ENCODE results near the gene DENND4C. TPM values are rescaled to one million over a fixed set of nuclear protein-coding genes. Genes with fewer than 3 reads are reported as not detected.

The DENND4C gene
- total RNA-seq, 2 experiments from 2014 or later: 18.8 to 28.6 TPM

GRCh38 chr9:19373527-19373926 lies 143.0 kb downstream of the DENND4C start:
- Histone ChIP-seq H3K36me3 (ENCODE audit: insufficient read depth, low read length) (peaks cover 67% of the 10 kb centered on the region), H2AFZ (ENCODE audit: low read length) (no peak overlapping the region), H3K27ac (ENCODE audit: low read depth, low read length, poor library complexity, severe bottlenecking) (no peak overlapping the region), H3K4me2 (ENCODE audit: low read length) (no peak overlapping the region), H3K79me2 (ENCODE audit: insufficient read depth, low read depth, low read length) (peaks cover 26% of the 10 kb centered on the region), H4K20me1 (ENCODE audit: insufficient read depth, low read length) (peaks cover 41% of the 10 kb centered on the region), H3K9me3 (ENCODE audit: low read length) (no peaks in the 10 kb centered on the region), H3K9me2 (ENCODE audit: insufficient read depth, low read length) (no peaks in the 10 kb centered on the region), H3K4me1 (ENCODE audit: insufficient read depth, low read length, poor library complexity, severe bottlenecking) (peaks cover 30% of the 10 kb centered on the region), H3K4me3 (ENCODE audit: low read depth, low read length, poor library complexity, severe bottlenecking) (no peak overlapping the region)
- ChIA-PET POLR2A (interaction anchor here (0.9 to 1.0 kb wide), 2 partner anchors 40 to 323 kb away, joined by 3 read pairs; no protein-coding TSS in a partner anchor), CTCF (ENCODE audit: unreplicated experiment) (no interaction called here)
- TF ChIP-seq CTCF (conservative IDR thresholded peaks at IDR 0.05; ENCODE audit: low read length): no peak
- TF ChIP-seq EZH2phosphoT487 (IDR thresholded peaks at IDR 0.05; ENCODE audit: borderline replicate concordance, low read depth, low read length): no peak
- intact Hi-C loops (cut with micrococcal nuclease; ENCODE audit: unreplicated experiment): loop anchor here (2.0 kb wide), 1 partner anchor 143 kb away; the partner anchor contains the start of gene DENND4C
- no TSS peak for BruUV-seq (replicated peaks)
- DNase-seq (ENCODE audit: low spot score): no peak

GRCh38 chr9:19375538-19375937 lies 145.0 kb downstream of the DENND4C start:
- ChIA-PET CTCF (ENCODE audit: unreplicated experiment) (interaction anchor here (0.5 kb wide), 1 partner anchor 202 kb away, joined by 3 read pairs; no protein-coding TSS in a partner anchor), POLR2A (interaction anchor here (1.0 kb wide), 2 partner anchors 16 to 19 kb away, joined by 3 read pairs; no protein-coding TSS in a partner anchor)
- no TSS peak for BruUV-seq (replicated peaks)
- H3K79me2 ChIP-seq (ENCODE audit: insufficient read depth, low read depth, low read length): peaks cover 42% of the 10 kb centered on the region
- no peak overlapping the region for H3K4me3 ChIP-seq (ENCODE audit: low read depth, low read length, poor library complexity, severe bottlenecking)
- intact Hi-C loops (cut with micrococcal nuclease; ENCODE audit: unreplicated experiment): no loop called here
- no peak for DNase-seq (ENCODE audit: low spot score)
- 0 out of 2 replicates have a peak overlapping the region, but pooled peaks have one; percentile 93 for H3K4me2 ChIP-seq (ENCODE audit: low read length)
- H4K20me1 ChIP-seq (ENCODE audit: insufficient read depth, low read length): peaks cover 50% of the 10 kb centered on the region
- peaks cover 30% of the 10 kb centered on the region for H3K4me1 ChIP-seq (ENCODE audit: insufficient read depth, low read length, poor library complexity, severe bottlenecking)
- no peaks in the 10 kb centered on the region for H3K9me3 ChIP-seq (ENCODE audit: low read length)
- TF ChIP-seq EZH2phosphoT487 (IDR thresholded peaks at IDR 0.05; ENCODE audit: borderline replicate concordance, low read depth, low read length) (no peak), CTCF (conservative IDR thresholded peaks at IDR 0.05; ENCODE audit: low read length) (no peak)
- H3K9me2 ChIP-seq (ENCODE audit: insufficient read depth, low read length): no peaks in the 10 kb centered on the region
- H3K36me3 ChIP-seq (ENCODE audit: insufficient read depth, low read length): peaks cover 79% of the 10 kb centered on the region
- H3K27ac ChIP-seq (ENCODE audit: low read depth, low read length, poor library complexity, severe bottlenecking): peak overlapping the region; percentile 4
- no peak overlapping the region for H2AFZ ChIP-seq (ENCODE audit: low read length)

GRCh38 chr9:19376931-19377330 lies 146.4 kb downstream of the DENND4C start:
- TF ChIP-seq CTCF (conservative IDR thresholded peaks at IDR 0.05; ENCODE audit: low read length): no peak
- no peak for TF ChIP-seq EZH2phosphoT487 (IDR thresholded peaks at IDR 0.05; ENCODE audit: borderline replicate concordance, low read depth, low read length)
- intact Hi-C loops (cut with micrococcal nuclease; ENCODE audit: unreplicated experiment): no loop called here
- Histone ChIP-seq H3K4me2 (ENCODE audit: low read length) (peak overlapping the region; percentile 93), H3K79me2 (ENCODE audit: insufficient read depth, low read depth, low read length) (peaks cover 49% of the 10 kb centered on the region), H3K9me2 (ENCODE audit: insufficient read depth, low read length) (no peaks in the 10 kb centered on the region), H2AFZ (ENCODE audit: low read length) (no peak overlapping the region), H3K9me3 (ENCODE audit: low read length) (no peaks in the 10 kb centered on the region), H3K27ac (ENCODE audit: low read depth, low read length, poor library complexity, severe bottlenecking) (peak overlapping the region; percentile 75), H3K36me3 (ENCODE audit: insufficient read depth, low read length) (peaks cover 73% of the 10 kb centered on the region), H4K20me1 (ENCODE audit: insufficient read depth, low read length) (peaks cover 50% of the 10 kb centered on the region), H3K4me1 (ENCODE audit: insufficient read depth, low read length, poor library complexity, severe bottlenecking) (peaks cover 41% of the 10 kb centered on the region), H3K4me3 (ENCODE audit: low read depth, low read length, poor library complexity, severe bottlenecking) (peak overlapping the region; percentile 96)
- ChIA-PET POLR2A (interaction anchor here (0.5 to 1.5 kb wide), 3 partner anchors 144 to 1445 kb away, joined by 3 to 4 read pairs (median 4); no protein-coding TSS in a partner anchor), CTCF (ENCODE audit: unreplicated experiment) (interaction anchor here (0.5 kb wide), 1 partner anchor 1246 kb away, joined by 3 read pairs; the partner anchor contains the start of gene MLLT3)
- BruUV-seq (replicated peaks): no TSS peak
- DNase-seq (ENCODE audit: low spot score): no peak
